ENCODE results near the gene RPL10A.
"Not testable (repeated sequence)": the region's sequence is repeated elsewhere in the genome, so short reads cannot be mapped to it uniquely, and the experiment has no call there.

The RPL10A gene

DNA sequence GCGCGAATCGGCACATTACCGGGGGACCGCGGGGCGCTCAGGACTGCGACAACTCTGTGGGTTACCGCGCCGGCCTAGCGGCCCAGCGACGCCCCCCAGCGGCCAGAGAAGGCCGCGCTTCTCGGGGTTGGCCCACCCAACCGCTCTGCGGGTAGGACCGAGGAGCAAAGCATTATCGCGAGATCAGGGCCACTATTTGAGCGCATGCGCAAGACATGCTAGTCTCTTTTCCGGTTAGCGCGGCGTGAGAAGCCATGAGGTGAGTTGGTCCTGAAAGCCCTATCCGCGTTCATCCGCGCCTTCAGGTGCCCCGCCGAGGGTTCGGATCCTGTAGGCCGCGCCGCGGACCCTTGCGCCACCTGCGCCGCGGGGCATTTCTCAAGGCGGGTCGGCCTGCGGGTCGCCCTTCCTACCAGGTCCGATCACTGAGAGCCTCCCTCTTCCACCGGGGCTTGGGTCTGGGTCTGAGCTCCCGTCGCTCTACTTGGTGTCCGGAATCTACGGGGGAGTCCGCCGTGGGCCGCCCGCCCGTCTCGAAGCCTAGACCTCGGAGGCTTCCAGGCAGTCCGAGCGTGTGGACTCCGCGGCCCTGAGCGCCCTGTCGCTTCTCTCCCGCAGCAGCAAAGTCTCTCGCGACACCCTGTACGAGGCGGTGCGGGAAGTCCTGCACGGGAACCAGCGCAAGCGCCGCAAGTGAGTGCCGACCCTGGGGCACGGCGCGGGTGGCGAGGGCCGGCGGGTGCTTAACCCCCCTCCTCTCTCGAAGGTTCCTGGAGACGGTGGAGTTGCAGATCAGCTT lies at the start of gene RPL10A:
TSS of gene RPL10A (plus strand) at position 221 of the 799 bp plus-strand sequence. CDS start at position 255, 34 bp downstream.
- peak; percentile 95 to 96 for DNase-seq

DNA sequence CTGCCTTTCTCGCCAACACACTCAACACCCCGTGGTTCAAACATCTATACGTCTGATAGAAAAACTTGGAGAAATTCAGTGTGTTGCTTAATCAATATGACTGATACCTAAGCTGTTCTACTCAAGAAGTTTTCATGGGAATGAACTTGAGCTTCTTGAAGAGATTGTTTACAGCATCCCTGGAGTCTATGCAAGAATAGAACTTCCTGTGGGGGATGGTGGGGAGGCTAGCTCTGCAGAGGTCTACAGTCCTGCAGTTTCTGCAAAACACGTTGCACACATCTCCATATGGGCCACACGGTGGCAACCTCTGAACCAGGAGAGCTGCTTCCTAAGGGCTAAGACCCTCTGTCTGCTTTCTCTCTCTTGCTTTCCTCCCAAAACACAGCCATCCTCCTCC lies 48.8 kb upstream of the RPL10A start:
- DNase-seq = no peak

DNA sequence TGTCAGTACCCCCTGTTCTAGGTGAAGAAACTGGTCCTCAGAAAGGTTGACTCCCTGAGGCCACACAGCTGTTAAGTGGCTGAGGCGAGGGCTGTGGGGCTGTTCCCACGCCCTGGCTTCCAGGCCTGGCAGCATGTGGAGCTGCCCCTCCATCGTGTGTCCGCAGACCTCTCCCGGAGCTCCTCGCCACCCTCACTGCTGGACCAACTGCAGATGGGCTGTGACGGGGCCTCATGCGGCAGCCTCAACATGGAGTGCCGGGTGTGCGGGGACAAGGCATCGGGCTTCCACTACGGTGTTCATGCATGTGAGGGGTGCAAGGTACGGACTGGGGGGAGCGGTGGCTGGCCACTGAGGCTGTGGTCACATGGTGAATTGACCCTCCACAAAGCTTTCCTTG lies 48.2 kb upstream of the RPL10A start:
- DNase-seq = no peak

DNA sequence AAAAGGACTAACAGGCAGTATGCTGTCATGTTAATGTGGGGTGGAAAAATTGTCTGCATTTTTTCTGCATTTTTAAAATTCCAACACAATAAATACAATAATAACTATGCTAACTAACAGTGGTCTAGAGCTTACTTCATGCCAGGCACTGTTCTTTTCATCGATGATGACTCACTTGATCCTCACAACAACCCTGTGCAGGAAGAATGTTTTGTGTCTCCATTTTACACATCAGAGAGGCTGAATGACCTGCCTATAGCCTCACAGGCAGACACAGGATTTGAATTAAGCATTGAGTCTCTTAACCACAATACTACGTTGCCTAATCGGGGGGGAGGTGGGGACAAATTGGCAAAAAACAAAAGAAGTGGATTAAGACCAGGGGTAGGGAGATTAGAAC lies 42.9 kb upstream of the RPL10A start:
- DNase-seq = no peak

DNA sequence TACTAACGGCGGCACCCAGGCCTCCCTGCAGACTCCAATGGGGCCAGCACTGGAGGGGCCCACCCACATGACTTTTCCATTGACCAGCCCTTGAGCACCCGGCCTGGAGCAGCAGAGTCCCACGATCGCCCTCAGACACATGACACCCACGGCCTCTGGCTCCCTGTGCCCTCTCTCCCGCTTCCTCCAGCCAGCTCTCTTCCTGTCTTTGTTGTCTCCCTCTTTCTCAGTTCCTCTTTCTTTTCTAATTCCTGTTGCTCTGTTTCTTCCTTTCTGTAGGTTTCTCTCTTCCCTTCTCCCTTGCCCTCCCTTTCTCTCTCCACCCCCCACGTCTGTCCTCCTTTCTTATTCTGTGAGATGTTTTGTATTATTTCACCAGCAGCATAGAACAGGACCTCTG lies 42.1 kb upstream of the RPL10A start:
- DNase-seq = no peak

DNA sequence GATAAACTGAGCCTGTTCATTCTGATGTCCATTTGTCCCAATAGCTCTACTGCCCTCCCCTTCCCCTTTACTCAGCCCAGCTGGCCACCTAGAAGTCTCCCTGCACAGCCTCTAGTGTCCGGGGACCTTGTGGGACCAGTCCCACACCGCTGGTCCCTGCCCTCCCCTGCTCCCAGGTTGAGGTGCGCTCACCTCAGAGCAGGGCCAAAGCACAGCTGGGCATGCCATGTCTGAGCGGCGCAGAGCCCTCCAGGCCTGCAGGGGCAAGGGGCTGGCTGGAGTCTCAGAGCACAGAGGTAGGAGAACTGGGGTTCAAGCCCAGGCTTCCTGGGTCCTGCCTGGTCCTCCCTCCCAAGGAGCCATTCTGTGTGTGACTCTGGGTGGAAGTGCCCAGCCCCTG lies 40.8 kb upstream of the RPL10A start:
- DNase-seq = no peak

DNA sequence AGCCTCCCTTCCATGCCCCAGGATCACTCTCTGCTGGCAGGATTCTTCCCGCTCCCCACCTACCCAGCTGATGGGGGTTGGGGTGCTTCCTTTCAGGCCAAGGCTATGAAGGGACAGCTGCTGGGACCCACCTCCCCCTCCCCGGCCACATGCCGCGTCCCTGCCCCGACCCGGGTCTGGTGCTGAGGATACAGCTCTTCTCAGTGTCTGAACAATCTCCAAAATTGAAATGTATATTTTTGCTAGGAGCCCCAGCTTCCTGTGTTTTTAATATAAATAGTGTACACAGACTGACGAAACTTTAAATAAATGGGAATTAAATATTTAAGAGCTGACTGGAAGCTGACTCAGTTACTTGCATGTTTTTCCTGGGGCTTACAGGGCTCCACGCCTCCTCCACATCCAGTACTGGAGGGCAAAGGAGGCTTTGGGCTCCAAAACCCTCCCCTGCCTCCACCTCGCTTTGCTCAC lies 40.3 kb upstream of the RPL10A start:
- DNase-seq = no peak

DNA sequence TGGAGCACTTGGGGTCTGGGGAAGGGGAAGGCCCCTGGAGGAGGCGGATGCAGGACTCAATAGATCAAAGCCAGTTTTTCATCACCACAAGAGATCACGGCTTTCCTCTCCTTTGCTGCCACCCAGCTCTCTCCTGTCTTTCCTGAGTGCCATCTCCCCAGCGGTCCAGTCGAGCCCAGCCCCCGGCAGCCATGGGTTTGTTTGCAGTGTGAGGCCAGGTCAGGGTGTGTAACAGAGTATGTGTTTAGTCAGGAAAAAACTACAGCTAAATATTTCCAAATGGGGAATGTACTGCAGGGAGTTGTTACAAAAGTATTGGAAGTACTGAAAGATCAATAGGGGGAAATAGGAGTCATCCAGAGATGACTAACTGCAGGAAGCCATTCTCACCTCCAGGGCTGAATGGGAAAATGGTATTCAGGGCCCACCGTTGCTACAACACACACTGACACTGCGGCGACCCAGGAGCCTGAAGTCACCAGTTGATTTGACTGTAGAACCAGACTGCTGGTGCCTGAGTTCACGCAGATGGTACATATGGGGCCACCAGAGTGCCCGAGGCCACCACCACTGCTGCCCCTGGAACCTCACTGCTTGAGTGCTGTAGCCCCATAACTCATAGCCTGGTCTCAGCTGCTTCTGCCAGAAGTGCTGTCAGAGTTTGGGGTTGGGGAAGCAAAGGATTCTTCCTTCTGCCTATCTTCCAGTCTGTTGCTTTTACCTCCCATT lies 39.6 kb upstream of the RPL10A start:
- DNase-seq = no peak

DNA sequence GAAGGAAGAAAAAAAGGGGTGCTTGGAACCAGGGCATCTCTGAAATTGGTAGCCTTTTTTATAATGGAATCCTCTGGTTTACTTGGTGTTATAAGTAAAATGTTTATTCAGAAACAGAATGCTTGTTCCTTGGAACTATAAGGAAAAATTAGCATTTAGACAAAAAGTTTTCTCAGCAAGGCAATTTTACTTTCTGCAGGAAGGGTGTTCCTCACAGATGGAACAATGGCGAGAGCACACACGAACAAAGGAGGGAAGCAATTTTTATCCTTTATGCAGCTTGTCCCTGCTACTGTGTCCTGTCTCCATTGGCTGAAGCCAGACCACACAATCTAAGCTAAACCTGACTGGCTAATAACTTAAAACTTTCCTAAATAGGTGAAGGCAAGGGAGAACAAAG lies 38.7 kb upstream of the RPL10A start:
- no peak for DNase-seq

DNA sequence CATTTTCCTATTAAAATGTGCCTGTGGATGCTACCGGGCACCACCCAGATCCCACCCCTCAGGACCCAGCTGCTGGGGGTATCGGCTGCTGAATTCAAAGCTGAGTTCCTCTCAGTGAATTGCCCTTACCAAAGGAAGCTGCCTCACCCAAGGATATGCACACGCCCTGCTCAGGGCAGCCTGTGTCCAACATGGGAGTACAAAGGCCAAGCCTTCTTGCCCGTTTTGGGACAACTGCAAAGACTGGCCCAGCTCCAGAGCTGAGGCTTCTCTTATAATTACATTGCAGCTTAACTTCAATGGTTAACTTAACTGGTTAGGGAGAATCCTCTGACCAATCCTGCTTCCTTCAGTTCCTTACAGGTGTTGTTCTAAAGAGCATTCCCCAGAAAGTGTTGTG lies 35.9 kb upstream of the RPL10A start:
- DNase-seq = no peak

DNA sequence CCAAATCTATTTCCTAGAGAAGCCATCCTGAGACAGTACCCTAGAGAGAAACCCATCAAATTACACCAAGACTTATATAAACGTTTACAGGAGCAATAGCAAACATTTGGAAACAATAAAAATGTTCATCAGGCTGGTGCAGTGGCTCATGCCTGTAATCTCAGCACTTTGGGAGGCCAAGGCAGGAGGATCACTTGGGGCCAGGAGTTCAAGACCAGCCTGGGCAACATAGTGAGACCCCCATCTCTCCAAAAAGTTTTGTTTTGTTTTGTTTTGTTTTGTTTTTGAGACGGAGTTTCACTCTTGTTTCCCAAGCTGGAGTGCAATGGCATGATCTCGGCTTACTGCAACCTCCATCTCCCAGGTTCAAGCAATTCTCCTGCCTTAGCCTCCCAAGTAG lies 35.5 kb upstream of the RPL10A start:
- not testable (repeated sequence) for DNase-seq

DNA sequence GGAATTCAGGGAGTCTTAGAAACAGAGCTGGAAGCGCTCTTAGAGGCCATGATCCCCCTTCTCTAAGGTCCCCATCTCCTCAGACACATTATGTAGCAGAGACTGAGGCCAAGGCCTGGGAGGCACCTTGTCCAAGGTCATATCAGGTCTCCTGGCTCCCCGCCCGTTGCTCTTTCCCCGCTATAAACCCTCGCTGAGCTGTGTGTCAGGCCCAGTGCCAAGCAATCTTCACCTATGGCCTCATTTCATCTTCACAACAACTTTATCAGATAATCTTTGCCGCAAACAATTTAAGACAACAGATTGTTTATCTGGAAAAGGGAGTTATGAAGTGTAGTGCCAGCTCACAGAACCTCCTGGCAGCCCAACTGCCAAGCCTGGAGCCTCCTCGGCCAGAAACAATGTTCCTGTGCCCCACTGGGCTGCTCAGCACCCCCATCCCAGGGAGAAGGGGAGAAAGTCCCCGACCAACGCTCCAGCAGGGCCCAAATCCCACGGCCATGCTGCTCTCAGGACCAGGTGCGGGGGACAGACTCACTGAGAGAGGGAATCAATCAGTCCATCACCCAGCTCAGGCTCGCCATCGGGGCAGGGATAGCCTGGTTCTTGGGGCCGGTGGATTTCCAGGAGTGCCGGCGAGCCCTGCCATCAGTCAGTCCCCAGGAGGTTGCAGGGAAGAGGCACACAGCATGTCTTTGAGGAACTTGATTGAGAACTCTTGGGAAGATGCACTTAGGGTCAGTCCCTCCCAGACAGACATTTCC lies 32.9 kb upstream of the RPL10A start:
- no peak for DNase-seq

DNA sequence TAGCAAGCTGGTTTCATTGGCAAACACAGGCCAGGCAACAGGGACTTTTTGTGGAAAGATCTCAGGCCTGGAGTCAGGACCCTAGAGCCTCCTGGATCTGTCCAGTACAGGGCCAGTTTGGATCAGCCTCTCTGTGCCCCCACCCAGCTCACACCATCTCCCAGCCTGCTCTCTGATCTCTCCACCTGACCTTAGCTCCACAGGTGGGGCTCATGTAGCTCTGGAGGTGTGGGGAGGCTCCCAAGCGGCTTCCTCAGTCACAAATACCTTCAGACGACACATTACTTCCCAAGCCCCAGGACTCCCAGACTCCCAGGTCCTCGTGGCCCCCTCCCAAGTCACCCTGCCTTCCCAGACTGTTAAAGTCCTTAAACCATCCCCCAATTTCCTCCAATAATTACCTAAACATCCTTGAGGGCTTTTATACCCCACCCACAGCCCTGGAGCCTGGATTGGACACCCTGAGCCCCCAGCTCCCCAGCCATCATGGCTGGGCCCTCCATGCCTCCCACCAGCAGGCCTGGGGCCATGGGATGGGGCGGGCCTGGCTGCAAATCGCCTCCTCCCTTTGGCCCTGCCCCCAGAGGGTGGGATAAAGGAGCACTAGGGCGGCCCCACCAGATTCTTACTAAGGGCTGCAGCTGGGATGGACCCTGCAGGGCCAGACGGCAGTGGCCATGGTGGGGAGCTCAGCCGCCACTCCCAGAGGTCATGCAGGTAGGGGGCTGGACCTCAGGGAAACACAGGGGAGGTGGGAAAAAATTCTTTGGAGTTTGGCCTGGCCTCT lies 31.9 kb upstream of the RPL10A start:
- no peak for DNase-seq

DNA sequence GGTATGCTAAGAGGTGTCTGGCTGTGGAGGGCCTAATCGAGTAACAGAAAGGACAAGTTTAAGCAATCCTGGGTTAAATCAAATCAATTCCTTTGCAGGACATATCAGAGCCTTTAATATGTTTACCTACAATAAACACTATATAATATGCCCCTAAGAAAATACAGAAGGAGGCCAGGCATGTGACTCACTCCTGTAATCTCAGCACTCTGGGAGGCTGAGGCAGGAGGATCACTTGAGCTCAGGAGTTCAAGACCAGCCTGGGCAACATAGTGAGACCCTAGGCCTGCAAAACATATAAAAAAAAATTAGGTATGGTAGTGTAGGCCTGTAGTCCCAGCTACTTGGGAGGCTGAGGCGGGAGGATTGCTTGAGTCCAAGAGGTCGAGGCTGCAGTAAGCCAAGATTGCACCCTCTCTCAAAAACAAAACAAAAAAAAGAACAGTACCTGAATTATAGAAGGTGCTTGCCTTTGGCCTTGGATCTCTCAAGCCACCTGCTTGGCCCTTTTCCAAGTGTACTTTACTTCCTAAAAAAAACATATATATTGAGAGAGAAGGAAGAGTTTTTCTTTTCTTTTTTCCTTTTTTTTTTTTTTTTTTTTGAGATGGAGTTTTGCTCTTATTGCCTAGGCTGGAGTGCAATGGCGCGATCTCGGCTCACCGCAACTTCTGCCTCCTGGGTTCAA lies 29.7 kb upstream of the RPL10A start:
- DNase-seq = not testable (repeated sequence)

DNA sequence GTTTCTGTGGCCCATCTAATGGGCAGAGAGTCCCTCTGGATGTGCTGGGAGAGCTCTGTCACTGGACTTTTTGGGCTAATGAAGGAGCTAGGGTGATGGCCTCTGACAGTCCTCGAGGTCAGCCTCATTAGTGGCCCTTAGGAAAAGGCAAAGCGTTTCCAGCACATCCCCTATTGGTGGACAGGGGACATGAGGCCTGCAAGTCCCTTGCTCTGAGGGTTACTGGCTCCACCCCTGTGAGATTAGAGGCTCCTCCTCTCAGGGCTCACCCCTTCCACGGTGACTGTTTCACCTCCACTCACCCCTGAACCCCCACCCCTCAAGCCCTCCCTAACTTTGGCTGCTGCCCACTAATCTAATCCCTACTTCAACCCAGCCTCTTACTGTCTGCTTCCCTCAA lies 28.9 kb upstream of the RPL10A start:
- DNase-seq = no peak

DNA sequence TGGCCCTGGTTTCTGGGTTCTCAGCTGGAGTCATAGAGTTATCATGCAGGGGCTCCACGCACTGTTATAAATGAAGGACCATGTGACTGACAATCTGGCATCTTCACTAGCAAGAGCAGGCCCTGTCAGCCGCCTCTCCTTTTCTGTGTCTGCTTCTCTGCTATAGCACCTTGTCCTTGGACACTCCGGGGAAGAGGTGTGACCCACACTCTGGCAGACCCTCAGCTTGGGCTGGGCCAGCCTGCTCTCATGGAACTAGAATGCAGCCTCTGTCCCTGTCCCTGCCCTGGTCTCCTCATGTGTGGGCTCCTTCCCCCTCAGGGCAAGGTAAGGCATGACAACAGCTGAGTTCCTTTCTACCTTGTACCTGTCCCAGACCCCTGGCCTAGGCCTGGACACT lies 27.0 kb upstream of the RPL10A start:
- no peak for DNase-seq

DNA sequence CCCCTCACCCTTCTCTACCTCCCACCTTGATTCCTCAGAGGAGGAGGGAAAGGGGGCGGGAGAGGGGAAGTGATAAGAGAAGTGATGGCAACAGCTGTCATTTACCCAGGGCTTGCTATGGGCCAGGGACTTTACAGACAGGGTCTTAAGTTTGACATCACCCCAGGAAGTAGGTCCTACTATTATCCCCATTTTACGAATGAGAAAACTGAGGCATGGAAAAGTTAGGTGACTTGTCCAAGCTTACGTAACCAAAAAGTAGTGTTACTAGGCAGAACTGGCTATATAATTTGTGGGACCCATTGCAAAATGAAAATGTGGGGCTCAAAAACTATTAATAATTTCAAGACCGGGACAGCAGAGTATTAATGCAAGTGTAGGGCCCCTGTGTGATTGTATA lies 26.6 kb upstream of the RPL10A start:
- DNase-seq = no peak

DNA sequence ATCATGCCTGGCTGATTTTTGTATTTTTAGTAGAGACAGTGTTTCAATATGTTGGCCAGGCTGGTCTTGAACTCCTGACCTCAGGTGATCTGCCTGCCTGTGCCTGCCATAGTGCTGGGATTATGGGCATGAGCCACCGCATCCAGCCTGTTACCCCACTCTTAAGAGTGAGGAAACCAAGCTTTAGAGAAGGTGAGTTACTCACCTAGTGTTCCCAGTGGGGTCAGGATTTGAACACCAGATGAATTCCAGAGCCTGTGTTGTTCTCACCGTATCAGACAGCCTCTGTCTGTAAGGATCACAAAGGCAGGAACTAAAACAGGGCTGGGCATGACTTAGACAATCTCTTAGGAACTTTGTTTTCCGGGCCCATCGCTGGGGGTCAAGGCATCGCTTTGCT lies 25.5 kb upstream of the RPL10A start:
- no peak for DNase-seq

DNA sequence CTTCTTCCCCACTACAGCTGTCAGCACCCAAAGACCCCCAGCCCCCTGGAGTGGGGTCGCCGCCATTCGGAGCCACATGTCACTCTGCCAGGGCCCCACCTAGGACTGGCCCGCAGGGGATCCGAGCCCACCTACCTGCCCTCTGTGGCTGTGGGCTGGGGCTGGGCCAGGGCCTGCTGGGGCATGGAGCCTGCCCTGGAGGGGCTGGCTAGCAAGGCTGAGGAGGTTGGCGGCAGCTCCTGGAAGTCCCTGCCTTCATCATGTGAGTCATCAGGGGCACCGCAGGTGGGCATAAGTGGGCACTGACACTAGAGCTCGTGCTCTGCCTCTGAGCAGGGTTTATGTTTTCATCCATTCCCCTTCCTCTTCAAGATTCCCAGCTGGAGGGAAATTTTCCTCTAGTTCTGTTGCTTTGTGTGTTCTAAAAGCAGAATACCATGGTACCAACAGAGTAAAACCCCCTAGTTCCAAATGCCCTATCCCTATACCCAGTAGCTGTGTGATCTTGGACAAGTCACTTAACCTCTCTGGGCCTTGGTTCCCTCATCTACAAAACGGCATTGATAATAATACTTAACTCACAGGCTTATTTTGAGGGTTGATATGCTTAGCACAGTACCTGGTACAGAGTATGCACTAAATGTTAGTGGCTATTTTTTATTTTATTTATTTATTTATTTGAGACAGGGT lies 24.7 kb upstream of the RPL10A start:
- DNase-seq = no peak

DNA sequence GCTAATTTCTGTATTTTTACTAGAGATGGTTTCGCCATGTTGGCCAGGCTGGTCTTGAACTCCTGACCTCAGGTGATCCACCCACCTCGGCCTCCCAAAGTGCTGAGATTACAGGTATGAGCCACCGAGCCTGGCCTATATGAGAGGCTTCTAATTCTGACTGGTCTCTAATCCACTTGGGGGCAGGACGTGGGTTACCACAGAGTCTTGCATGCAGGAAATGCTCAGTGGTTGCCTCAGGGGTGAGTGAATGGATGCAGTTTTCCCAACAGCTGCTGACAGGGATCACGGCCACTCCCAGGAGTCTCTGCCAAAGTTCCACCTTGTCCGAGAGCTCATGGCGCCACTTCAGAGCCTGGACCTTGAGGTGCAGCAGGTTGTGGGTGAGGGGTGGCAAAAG lies 22.5 kb upstream of the RPL10A start:
- DNase-seq = no peak

DNA sequence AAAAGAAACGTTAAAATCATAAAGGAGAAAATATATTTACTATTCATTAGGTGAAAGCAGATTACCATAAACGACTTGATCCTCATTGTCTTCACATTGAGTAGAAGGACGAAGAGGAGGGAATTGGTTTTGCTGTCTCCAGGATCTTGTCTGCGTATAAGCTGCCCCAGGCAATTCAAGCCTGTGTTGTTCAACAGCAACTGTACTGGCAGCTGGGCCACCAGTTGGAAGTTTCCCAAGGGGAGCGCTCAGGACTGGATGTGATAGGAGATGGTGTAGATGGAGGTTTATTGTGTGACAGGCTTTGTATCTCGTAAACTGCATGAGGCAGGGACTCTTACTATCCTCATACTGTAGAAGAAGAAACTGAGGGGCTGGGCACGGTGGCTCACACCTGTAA lies 20.0 kb upstream of the RPL10A start:
- DNase-seq = no peak

Data from activated CD4-positive, alpha-beta T cell treated with anti-CD3 and anti-CD28 coated beads for 4 hours (primary cell).